ENCODE results near the gene NSFL1C.

Gene NSFL1C

GRCh38 chr20:1396702-1397101 lies 69.9 kb downstream of the NSFL1C start:
- TF ChIP-seq, protein P1, sequence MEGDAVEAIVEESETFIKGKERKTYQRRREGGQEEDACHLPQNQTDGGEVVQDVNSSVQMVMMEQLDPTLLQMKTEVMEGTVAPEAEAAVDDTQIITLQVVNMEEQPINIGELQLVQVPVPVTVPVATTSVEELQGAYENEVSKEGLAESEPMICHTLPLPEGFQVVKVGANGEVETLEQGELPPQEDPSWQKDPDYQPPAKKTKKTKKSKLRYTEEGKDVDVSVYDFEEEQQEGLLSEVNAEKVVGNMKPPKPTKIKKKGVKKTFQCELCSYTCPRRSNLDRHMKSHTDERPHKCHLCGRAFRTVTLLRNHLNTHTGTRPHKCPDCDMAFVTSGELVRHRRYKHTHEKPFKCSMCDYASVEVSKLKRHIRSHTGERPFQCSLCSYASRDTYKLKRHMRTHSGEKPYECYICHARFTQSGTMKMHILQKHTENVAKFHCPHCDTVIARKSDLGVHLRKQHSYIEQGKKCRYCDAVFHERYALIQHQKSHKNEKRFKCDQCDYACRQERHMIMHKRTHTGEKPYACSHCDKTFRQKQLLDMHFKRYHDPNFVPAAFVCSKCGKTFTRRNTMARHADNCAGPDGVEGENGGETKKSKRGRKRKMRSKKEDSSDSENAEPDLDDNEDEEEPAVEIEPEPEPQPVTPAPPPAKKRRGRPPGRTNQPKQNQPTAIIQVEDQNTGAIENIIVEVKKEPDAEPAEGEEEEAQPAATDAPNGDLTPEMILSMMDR (IDR thresholded peaks at IDR 0.05; ENCODE audit: control insufficient read depth, insufficient read depth, low read depth, low read length, missing control alignments): no peak
- H3K4me3 ChIP-seq (ENCODE audit: control insufficient read depth, low read depth, low read length): no peak overlapping the region
- DNase-seq (ENCODE audit: low read depth): no peak

DNA sequence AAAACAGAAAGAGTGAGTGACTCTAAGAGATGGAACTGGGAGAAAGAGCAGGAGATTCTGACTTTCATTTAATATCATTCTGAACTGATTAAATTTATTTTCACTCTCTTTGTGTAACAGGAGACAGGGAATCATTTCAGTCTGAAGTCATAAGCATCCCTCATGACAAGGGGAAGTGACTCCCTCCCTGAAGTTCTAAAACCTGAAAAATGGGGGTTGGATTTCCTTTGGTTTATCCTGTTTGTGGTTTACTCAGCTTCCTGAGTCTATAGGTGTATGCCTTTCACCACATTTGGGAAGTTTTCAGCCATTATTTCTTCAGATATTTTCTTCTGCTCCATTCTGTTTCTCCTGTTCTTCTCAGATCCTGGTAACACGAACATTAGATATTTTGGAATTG lies 70.4 kb downstream of the NSFL1C start:
- TF ChIP-seq, protein P1 (IDR thresholded peaks at IDR 0.05; ENCODE audit: control insufficient read depth, insufficient read depth, low read depth, low read length, missing control alignments): no peak
- no peak for DNase-seq (ENCODE audit: low read depth)
- no peak overlapping the region for H3K4me3 ChIP-seq (ENCODE audit: control insufficient read depth, low read depth, low read length)

DNA sequence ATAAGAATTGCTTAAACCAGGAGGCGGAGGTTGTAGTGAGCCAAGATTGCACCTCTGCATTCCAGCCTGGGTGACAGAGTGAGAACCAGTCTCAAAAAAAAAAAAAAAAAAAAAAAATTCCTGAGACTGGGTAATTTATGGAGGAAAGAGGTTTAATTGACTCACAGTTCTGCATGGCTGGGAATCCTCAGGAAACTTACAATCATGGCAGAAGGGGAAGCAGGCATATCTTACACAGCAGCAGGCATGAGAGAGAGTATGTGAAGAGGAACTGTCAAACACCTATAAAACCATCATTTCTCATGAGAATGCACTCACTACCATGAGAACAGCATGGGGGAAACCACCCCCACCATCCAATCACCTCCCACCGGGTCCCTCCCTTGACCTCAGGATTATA lies 72.0 kb downstream of the NSFL1C start:
- no peak overlapping the region for H3K4me3 ChIP-seq (ENCODE audit: control insufficient read depth, low read depth, low read length)
- TF ChIP-seq, protein P1 (IDR thresholded peaks at IDR 0.05; ENCODE audit: control insufficient read depth, insufficient read depth, low read depth, low read length, missing control alignments): no peak
- DNase-seq (ENCODE audit: low read depth): no peak

DNA sequence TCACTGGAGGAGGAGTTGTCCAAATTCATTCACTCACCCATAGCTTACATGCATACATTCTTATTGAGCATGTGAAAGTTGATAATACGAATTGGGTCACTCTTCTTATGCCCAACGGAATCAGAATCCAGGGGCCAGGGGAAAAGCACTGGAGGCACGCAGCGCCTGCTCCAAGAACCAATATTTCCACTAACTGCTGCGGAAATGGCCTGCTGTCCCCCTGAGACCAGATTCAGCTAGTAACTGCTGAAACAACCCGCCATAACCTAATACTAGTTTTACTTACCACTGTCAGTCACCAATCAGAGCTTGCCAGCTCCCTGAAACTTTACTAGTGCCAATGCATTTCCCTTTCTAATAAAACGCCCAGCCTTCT lies 73.2 kb downstream of the NSFL1C start:
- TF ChIP-seq, protein P1 (IDR thresholded peaks at IDR 0.05; ENCODE audit: control insufficient read depth, insufficient read depth, low read depth, low read length, missing control alignments): no peak
- DNase-seq (ENCODE audit: low read depth): no peak
- peak overlapping the region; percentile 82 for H3K4me3 ChIP-seq (ENCODE audit: control insufficient read depth, low read depth, low read length)

GRCh38 chr20:1392693-1393506 lies 73.7 kb downstream of the NSFL1C start, which contains the start of gene FKBP1A:
FKBP1A (minus strand) TSS chr20:1393054; CDS start chr20:1392998, 56 bp downstream.
- TF ChIP-seq, protein P1 (IDR thresholded peaks at IDR 0.05; ENCODE audit: control insufficient read depth, insufficient read depth, low read depth, low read length, missing control alignments): no peak
- no peak for DNase-seq (ENCODE audit: low read depth)
- peak within 1 kb of the TSS; percentile 82 for H3K4me3 ChIP-seq (ENCODE audit: control insufficient read depth, low read depth, low read length)

DNA sequence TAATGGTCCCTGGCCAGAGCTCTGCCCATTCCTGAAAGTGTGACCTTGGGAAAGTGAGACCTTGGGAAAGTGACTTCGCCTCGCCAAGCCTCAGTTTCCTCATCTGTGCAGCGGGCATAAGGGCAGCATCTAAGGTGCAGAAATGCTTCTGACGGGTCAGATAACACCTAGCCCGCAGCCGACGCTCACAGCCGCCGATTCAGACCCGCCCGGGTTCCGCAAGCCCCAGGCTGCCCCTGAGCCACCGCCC lies 74.3 kb downstream of the NSFL1C start:
- H3K4me3 ChIP-seq (ENCODE audit: control insufficient read depth, low read depth, low read length): peak overlapping the region; percentile 82
- TF ChIP-seq, protein P1 (IDR thresholded peaks at IDR 0.05; ENCODE audit: control insufficient read depth, insufficient read depth, low read depth, low read length, missing control alignments): no peak
- DNase-seq (ENCODE audit: low read depth): no peak

All from AG09309 (cell line).